Glutamatergic neuron (in vitro differentiated cells): ENCODE measurements around the gene ZNF154. TPM values are rescaled to one million over a fixed set of nuclear protein-coding genes. Genes with fewer than 3 reads are reported as not detected.

ENCODE experiments used
- DNase-seq: peaks from one replicate; pipeline ENCODE4 v3.0.0; 2022
- H3K27ac Mint-ChIP-seq: one replicate; pipeline ENCODE4 v1.8.0; 2020; ENCODE audit warnings: mild to moderate bottlenecking, mixed read lengths, inconsistent platforms; ENCODE audit not compliant: unreplicated experiment
- H3K27me3 Mint-ChIP-seq: one replicate; pipeline ENCODE4 v1.8.0; 2020; ENCODE audit warnings: mild to moderate bottlenecking, moderate library complexity, mixed read lengths, inconsistent platforms; ENCODE audit not compliant: unreplicated experiment
- H3K36me3 Mint-ChIP-seq: one replicate; pipeline ENCODE4 v1.8.0; 2020; ENCODE audit warnings: mild to moderate bottlenecking, mixed read lengths, inconsistent platforms; ENCODE audit not compliant: unreplicated experiment
- H3K4me1 Mint-ChIP-seq: one replicate; pipeline ENCODE4 v1.8.0; 2020; ENCODE audit warnings: mild to moderate bottlenecking, low read depth, mixed read lengths, inconsistent platforms; ENCODE audit not compliant: unreplicated experiment
- H3K4me3 Mint-ChIP-seq: one replicate; pipeline ENCODE4 v1.8.0; 2020; ENCODE audit warnings: mild to moderate bottlenecking, mixed read lengths, inconsistent platforms; ENCODE audit not compliant: unreplicated experiment
- H3K9me3 Mint-ChIP-seq: one replicate; pipeline ENCODE4 v1.8.0; 2020; ENCODE audit warnings: mild to moderate bottlenecking, moderate library complexity, mixed read lengths, inconsistent platforms; ENCODE audit not compliant: unreplicated experiment
- CTCF ChIP-seq: fragments of 200-600 bp; sonication (generic); IDR thresholded peaks from one replicate; pipeline ENCODE4 v1.5.0; 2021; ENCODE audit not compliant: partially characterized antibody, unreplicated experiment
- total RNA-seq: library from RNA; stranded (reverse); fragmentation: NEBNext Ultra II Directional; extraction: Animal tissue kit (Norgen Biotek cat#: 25700); gene quantifications from one replicate; pipeline ENCODE4 v1.2.1, GENCODE V29; 2021; ENCODE audit not compliant: unreplicated experiment

ZNF154 gene
- total RNA-seq, 1 donor from 2014 or later = 57.5 TPM

GRCh38 chr19:57686727-57687126 is 22.3 kb downstream of the ZNF154 start:
- no peak for DNase-seq
- peaks cover 77% of the 10 kb centered on the region for H3K36me3 Mint-ChIP-seq
- H3K9me3 Mint-ChIP-seq = peaks cover 36% of the 10 kb centered on the region
- no peak for TF ChIP-seq CTCF
- H3K27ac Mint-ChIP-seq = no peak overlapping the region
- peaks cover 14% of the 10 kb centered on the region for H3K27me3 Mint-ChIP-seq
- no peak overlapping the region for H3K4me3 Mint-ChIP-seq
- peaks cover 13% of the 10 kb centered on the region for H3K4me1 Mint-ChIP-seq

GRCh38 chr19:57682226-57682766 is 26.7 kb downstream of the ZNF154 start:
- Mint-ChIP-seq H3K4me3 (peak overlapping the region; percentile 97), H3K27me3 (peaks cover 14% of the 10 kb centered on the region), H3K27ac (peak overlapping the region; percentile 88), H3K36me3 (peaks cover 51% of the 10 kb centered on the region), H3K4me1 (peaks cover 13% of the 10 kb centered on the region), H3K9me3 (peaks cover 31% of the 10 kb centered on the region)
- DNase-seq = no peak
- TF ChIP-seq CTCF = no peak

GRCh38 chr19:57675881-57676280 is 33.1 kb downstream of the ZNF154 start:
- no peak for TF ChIP-seq CTCF
- H3K4me1 Mint-ChIP-seq = no peaks in the 10 kb centered on the region
- no peaks in the 10 kb centered on the region for H3K9me3 Mint-ChIP-seq
- no peak overlapping the region for H3K4me3 Mint-ChIP-seq
- DNase-seq = no peak
- H3K27me3 Mint-ChIP-seq = no peaks in the 10 kb centered on the region
- H3K36me3 Mint-ChIP-seq = no peaks in the 10 kb centered on the region
- H3K27ac Mint-ChIP-seq = no peak overlapping the region

DNA sequence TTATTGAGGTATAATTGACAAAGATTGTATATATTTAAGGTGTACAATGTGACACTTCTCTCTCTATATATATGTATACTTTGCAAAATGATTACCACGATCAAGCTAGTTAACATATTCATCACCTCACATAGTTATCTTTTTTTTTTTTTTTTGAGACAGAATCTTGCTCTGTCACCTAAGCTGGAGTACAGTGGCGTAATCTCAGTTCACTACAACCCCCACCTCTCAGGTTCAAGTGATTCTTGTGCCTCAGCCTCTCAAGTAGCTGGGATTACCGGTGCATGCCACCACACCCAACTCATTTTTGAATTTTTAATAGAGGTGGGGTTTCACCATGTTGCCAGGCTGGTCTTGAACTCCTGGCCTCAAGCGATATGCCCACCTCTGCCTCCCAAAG is 36.5 kb downstream of the ZNF154 start:
- no peaks in the 10 kb centered on the region for H3K9me3 Mint-ChIP-seq
- TF ChIP-seq CTCF = no peak
- H3K27me3 Mint-ChIP-seq = no peaks in the 10 kb centered on the region

DNA sequence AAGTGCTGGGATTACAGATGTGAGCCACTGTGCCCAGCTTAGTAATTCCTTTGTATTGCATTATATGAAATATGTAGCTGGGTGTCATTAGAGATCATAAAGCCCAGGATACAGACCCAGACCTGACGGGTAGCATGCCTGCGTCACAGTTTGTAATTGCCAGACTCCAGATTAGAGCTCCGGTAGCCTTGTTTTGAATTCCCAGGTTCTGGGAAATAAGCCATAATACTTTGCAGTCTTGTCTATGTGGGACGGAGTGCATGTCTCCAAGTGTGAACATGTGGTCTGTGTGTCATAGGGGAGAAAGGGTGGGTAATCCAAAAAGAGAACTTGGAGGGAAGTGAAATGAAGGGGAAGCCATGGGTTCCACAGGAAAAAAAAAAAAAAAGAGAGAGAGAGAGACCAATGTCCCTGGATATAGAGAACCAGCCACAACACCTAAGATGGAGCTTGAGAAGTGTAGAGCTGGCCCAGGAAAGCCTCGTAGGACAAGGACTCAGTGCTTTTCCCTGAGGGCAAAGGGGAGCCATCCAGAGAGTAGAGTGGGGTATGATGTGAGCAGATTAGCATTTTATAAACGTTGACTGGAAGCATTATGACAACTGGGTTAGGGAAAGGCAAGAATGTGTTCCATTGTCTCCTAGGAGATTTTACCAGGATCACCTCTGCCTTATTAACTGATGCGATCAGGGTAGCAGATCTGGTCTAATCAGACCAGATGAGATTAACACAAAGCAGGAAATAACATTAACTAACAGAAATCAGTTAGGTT is 37.7 kb downstream of the ZNF154 start:
- Mint-ChIP-seq H3K4me3 (no peak overlapping the region), H3K9me3 (no peaks in the 10 kb centered on the region), H3K36me3 (no peaks in the 10 kb centered on the region), H3K27me3 (no peaks in the 10 kb centered on the region), H3K27ac (no peak overlapping the region), H3K4me1 (no peaks in the 10 kb centered on the region)
- DNase-seq = no peak
- no peak for TF ChIP-seq CTCF

More for the DNA sequence above, 36.5 kb downstream of the ZNF154 start:
- Mint-ChIP-seq H3K4me3 (no peak overlapping the region), H3K4me1 (no peaks in the 10 kb centered on the region), H3K36me3 (no peaks in the 10 kb centered on the region), H3K27ac (no peak overlapping the region)
- no peak for DNase-seq
